H9 (cell line): ENCODE measurements around the gene IGF2R. TPM values are rescaled to one million over a fixed set of nuclear protein-coding genes. Genes with fewer than 3 reads are reported as not detected.

Source experiments
- DNase-seq: peaks from one replicate; pipeline ENCODE4 v3.0.0-alpha.2; 2017
- H2AFZ ChIP-seq: one replicate; pipeline ENCODE4 v1.6.1; 2013; ENCODE audit warnings: mild to moderate bottlenecking, low read length, control low read depth, moderate library complexity
- H2AK5ac ChIP-seq: 2 replicates; pipeline ENCODE4 v1.6.1; 2013; ENCODE audit warnings: low read length, control low read depth, mixed read lengths; ENCODE audit not compliant: insufficient read length
- H2BK120ac ChIP-seq: one replicate; pipeline ENCODE4 v1.6.1; 2013; ENCODE audit warnings: low read depth, mild to moderate bottlenecking, low read length, control low read depth, inconsistent platforms; ENCODE audit not compliant: poor library complexity, severe bottlenecking
- H2BK12ac ChIP-seq: 2 replicates; pipeline ENCODE4 v1.6.1; 2013; ENCODE audit warnings: low read length, control low read depth, mixed read lengths, low read depth; ENCODE audit not compliant: insufficient read length
- H2BK15ac ChIP-seq: 2 replicates; pipeline ENCODE4 v1.6.1; 2013; ENCODE audit warnings: low read depth, low read length, control low read depth
- H2BK20ac ChIP-seq: one replicate; pipeline ENCODE4 v1.6.1; 2013; ENCODE audit warnings: low read depth, mild to moderate bottlenecking, low read length, control low read depth, inconsistent platforms; ENCODE audit not compliant: poor library complexity, severe bottlenecking
- H2BK5ac ChIP-seq: 2 replicates; pipeline ENCODE4 v1.6.1; 2013; ENCODE audit warnings: low read length, control low read depth, mixed read lengths; ENCODE audit not compliant: insufficient read length
- H3K14ac ChIP-seq: 2 replicates; pipeline ENCODE4 v1.6.1; 2013; ENCODE audit warnings: low read length, control low read depth; ENCODE audit not compliant: insufficient read depth
- H3K18ac ChIP-seq: 2 replicates; pipeline ENCODE4 v1.6.1; 2013; ENCODE audit warnings: low read depth, mild to moderate bottlenecking, mixed read lengths, low read length, control low read depth; ENCODE audit not compliant: insufficient read length
- H3K23ac ChIP-seq: 2 replicates; pipeline ENCODE4 v1.6.1; 2013; ENCODE audit warnings: low read length, control low read depth, mixed read lengths, low read depth; ENCODE audit not compliant: insufficient read length
- H3K23me2 ChIP-seq: 2 replicates; pipeline ENCODE4 v1.6.1; 2013; ENCODE audit warnings: low read depth, mild to moderate bottlenecking, mixed read lengths, low read length, control low read depth; ENCODE audit not compliant: insufficient read length, poor library complexity, severe bottlenecking
- H3K27ac ChIP-seq: 2 replicates; pipeline ENCODE4 v1.5.1; 2013; ENCODE audit warnings: low read length, control low read depth, mixed read lengths, low read depth; ENCODE audit not compliant: insufficient read length
- H3K27me3 ChIP-seq: 2 replicates; pipeline ENCODE4 v1.6.1; 2013; ENCODE audit warnings: low read length, control low read depth, inconsistent platforms; ENCODE audit not compliant: insufficient read depth
- H3K4ac ChIP-seq: 2 replicates; pipeline ENCODE4 v1.6.1; 2013; ENCODE audit warnings: low read depth, mild to moderate bottlenecking, control low read depth, inconsistent platforms, low read length, moderate library complexity
- H3K4me1 ChIP-seq: 2 replicates; pipeline ENCODE4 v1.6.1; 2013; ENCODE audit warnings: low read length, control low read depth, inconsistent platforms; ENCODE audit not compliant: insufficient read depth
- H3K4me2 ChIP-seq: 2 replicates; pipeline ENCODE4 v1.6.1; 2013; ENCODE audit warnings: low read length, control low read depth, mixed read lengths; ENCODE audit not compliant: insufficient read length, insufficient read depth
- H3K56ac ChIP-seq: 2 replicates; pipeline ENCODE4 v1.6.1; 2013; ENCODE audit warnings: low read depth, mild to moderate bottlenecking, mixed read lengths, low read length, control low read depth; ENCODE audit not compliant: insufficient read length
- H3K79me1 ChIP-seq: 2 replicates; pipeline ENCODE4 v1.6.1; 2013; ENCODE audit warnings: low read depth, mild to moderate bottlenecking, moderate library complexity, low read length, control low read depth, inconsistent platforms; ENCODE audit not compliant: insufficient read depth, poor library complexity, severe bottlenecking
- H3K79me2 ChIP-seq: 2 replicates; pipeline ENCODE4 v1.6.1; 2013; ENCODE audit warnings: low read length, control low read depth, inconsistent platforms; ENCODE audit not compliant: insufficient read depth
- H3K9ac ChIP-seq: 2 replicates; pipeline ENCODE4 v1.6.1; 2013; ENCODE audit warnings: low read length, control low read depth, mixed read lengths; ENCODE audit not compliant: insufficient read length; ENCODE audit errors: extremely low read depth
- H3K9me3 ChIP-seq: one replicate; pipeline ENCODE4 v1.6.1; 2013; ENCODE audit warnings: low read depth, low read length, inconsistent platforms; ENCODE audit not compliant: control insufficient read depth
- H3T11ph ChIP-seq: one replicate; pipeline ENCODE4 v1.6.1; 2013; ENCODE audit warnings: mild to moderate bottlenecking, low read length, control low read depth, inconsistent platforms
- H4K20me1 ChIP-seq: one replicate; pipeline ENCODE4 v1.6.1; 2013; ENCODE audit not compliant: control insufficient read depth, insufficient read length, insufficient read depth
- H4K5ac ChIP-seq: 2 replicates; pipeline ENCODE4 v1.6.1; 2013; ENCODE audit warnings: low read depth, mild to moderate bottlenecking, mixed read lengths, low read length, control low read depth; ENCODE audit not compliant: insufficient read length
- H4K8ac ChIP-seq: replicated peaks from 2 replicates; pipeline ENCODE4 v1.6.1; 2013; ENCODE audit warnings: low read length, control low read depth, mixed read lengths, low read depth; ENCODE audit not compliant: insufficient read length
- H4K91ac ChIP-seq: 2 replicates; pipeline ENCODE4 v1.6.1; 2013; ENCODE audit warnings: low read depth, mild to moderate bottlenecking, moderate library complexity, mixed read lengths, low read length, control low read depth; ENCODE audit not compliant: insufficient read length
- H3K27ac Mint-ChIP-seq, 3 experiments: 2 replicates in 2 of 3; 3 replicates in 1 of 3; pipeline ENCODE4 v1.8.0; 2020 to 2021; ENCODE audit warnings: mixed read lengths in 3 of 3, mild to moderate bottlenecking in 1 of 3, moderate library complexity in 1 of 3
- H3K27me3 Mint-ChIP-seq: 2 replicates; pipeline ENCODE4 v1.8.0; 2021; ENCODE audit warnings: low read depth, mild to moderate bottlenecking, moderate library complexity, mixed read lengths
- H3K36me3 Mint-ChIP-seq, 3 experiments: 2 replicates in 2 of 3; 3 replicates in 1 of 3; pipeline ENCODE4 v1.8.0; 2020 to 2021; ENCODE audit warnings: low read depth in 3 of 3, mixed read lengths in 3 of 3; ENCODE audit not compliant: insufficient read depth in 1 of 3
- H3K4me1 Mint-ChIP-seq, 2 experiments: 2 replicates each; pipeline ENCODE4 v1.8.0; 2020; ENCODE audit warnings: mixed read lengths in 2 of 2
- H3K4me3 Mint-ChIP-seq, 2 experiments: 2 replicates in 1 of 2; 3 replicates in 1 of 2; pipeline ENCODE4 v1.8.0; 2020 to 2021; ENCODE audit warnings: mild to moderate bottlenecking in 2 of 2, mixed read lengths in 2 of 2, moderate library complexity in 1 of 2
- H3K9me3 Mint-ChIP-seq, 2 experiments: 2 replicates in 1 of 2; 3 replicates in 1 of 2; pipeline ENCODE4 v1.8.0; 2020; ENCODE audit warnings: mild to moderate bottlenecking in 2 of 2, mixed read lengths in 2 of 2, moderate library complexity in 1 of 2
- CTCF ChIP-seq: fragments of 200-600 bp; sonication (generic); conservative IDR thresholded peaks from 3 replicates; pipeline ENCODE4 v1.8.0; 2021; ENCODE audit warnings: antibody characterized with exemption, mild to moderate bottlenecking
- WGBS: extraction: QIAGEN DNeasy Blood & Tissue Kit; methylation state at CpG from one replicate; pipeline ENCODE4 v1.1.7; 2013; ENCODE audit warnings: missing lambda C conversion rate, low lambda C conversion rate, mixed read lengths; ENCODE audit not compliant: insufficient read length; ENCODE audit errors: extremely low coverage; 5-methylcytosine and 5-hydroxymethylcytosine counted together
- total RNA-seq: library from RNA; stranded (reverse); gene quantifications from 2 replicates; pipeline ENCODE4 v1.2.1, GENCODE V29; 2021

IGF2R gene
- total RNA-seq, 1 experiment from 2014 or later, result 66.7 TPM

GRCh38 chr6:160141001-160141726, 172.3 kb downstream of the IGF2R start:
- no peaks in the 10 kb centered on the region for H3K79me2 ChIP-seq
- no peaks in the 10 kb centered on the region; the same call in none of the 2 replicates for H3K27me3 Mint-ChIP-seq
- no peaks in the 10 kb centered on the region for H3K79me1 ChIP-seq
- H2BK12ac ChIP-seq, result no peak overlapping the region
- no peak overlapping the region for H4K5ac ChIP-seq
- TF ChIP-seq CTCF, result no peak
- no peak overlapping the region for H2AK5ac ChIP-seq
- no peak overlapping the region for H3K18ac ChIP-seq
- WGBS, result no CpG with 5 or more reads among the region's 5 CpGs
- H2BK20ac ChIP-seq, result no peak overlapping the region
- H3K27ac ChIP-seq, result no peak overlapping the region
- 0 out of 7 replicates have a peak overlapping the region, but pooled peaks of 1 of the 3 experiments have one; percentile 29 for H3K27ac Mint-ChIP-seq
- H4K8ac ChIP-seq, result no peak overlapping the region
- no peak overlapping the region for H3K23ac ChIP-seq
- H2BK120ac ChIP-seq, result no peak overlapping the region
- no peak overlapping the region for H3K9ac ChIP-seq
- no peak overlapping the region for H3K4me3 Mint-ChIP-seq
- H4K20me1 ChIP-seq, result no peaks in the 10 kb centered on the region
- H3K4ac ChIP-seq, result no peak overlapping the region
- no peaks in the 10 kb centered on the region for H3K27me3 ChIP-seq
- no peaks in the 10 kb centered on the region for H3K9me3 ChIP-seq
- no peaks in the 10 kb centered on the region for H3K23me2 ChIP-seq
- H2BK5ac ChIP-seq, result no peak overlapping the region
- 0 out of 7 replicates have a peak, but pooled peaks cover 0 to 2% (median 0%) of the 10 kb centered on the region in 3 experiments for H3K36me3 Mint-ChIP-seq
- no peak overlapping the region for H3T11ph ChIP-seq
- no peak overlapping the region for H2AFZ ChIP-seq
- DNase-seq, result no peak
- no peak overlapping the region for H3K14ac ChIP-seq
- no peak overlapping the region for H3K4me2 ChIP-seq
- no peak overlapping the region for H3K56ac ChIP-seq
- H4K91ac ChIP-seq, result no peak overlapping the region
- H3K9me3 Mint-ChIP-seq, result peaks cover 0 to 2% of the 10 kb centered on the region in 2 experiments; a peak in 2 of 5 replicates
- no peaks in the 10 kb centered on the region for H3K4me1 ChIP-seq
- no peak overlapping the region for H2BK15ac ChIP-seq
- H3K4me1 Mint-ChIP-seq, result peaks cover 22 to 27% of the 10 kb centered on the region in 2 experiments
